GM20000 (cell line): ENCODE results near the gene VGLL3.

Experiments used
- DNase-seq: peaks from one replicate; pipeline ENCODE4 v3.0.0; 2012; ENCODE audit warnings: low spot score
- TF ChIP-seq, protein P1 (sequence below): IDR thresholded peaks from 2 replicates; pipeline ENCODE4 v1.5.1; 2012; ENCODE audit warnings: mild to moderate bottlenecking, control low read depth; ENCODE audit errors: extremely low read depth, missing control alignments

VGLL3 gene

DNA sequence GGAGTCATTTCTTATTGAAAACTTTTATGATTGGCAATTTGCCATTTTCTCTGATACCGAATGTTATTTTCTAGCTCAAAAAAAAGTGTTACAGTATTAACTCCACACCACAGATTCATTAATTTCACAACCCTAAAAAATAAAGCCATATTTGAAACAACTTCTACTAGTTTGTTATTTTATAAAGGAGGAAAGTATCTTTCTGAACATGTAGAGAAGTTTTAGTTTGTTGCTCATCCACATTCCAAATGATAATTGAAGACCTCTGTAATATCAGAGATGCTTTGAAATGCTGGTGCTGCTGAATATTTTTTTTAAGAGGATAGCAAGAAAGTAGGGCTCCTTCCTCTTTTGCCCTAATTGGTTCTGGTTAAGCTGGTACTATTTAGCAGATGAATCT, 1.9 kb downstream of the VGLL3 start:
- TF ChIP-seq, protein P1, sequence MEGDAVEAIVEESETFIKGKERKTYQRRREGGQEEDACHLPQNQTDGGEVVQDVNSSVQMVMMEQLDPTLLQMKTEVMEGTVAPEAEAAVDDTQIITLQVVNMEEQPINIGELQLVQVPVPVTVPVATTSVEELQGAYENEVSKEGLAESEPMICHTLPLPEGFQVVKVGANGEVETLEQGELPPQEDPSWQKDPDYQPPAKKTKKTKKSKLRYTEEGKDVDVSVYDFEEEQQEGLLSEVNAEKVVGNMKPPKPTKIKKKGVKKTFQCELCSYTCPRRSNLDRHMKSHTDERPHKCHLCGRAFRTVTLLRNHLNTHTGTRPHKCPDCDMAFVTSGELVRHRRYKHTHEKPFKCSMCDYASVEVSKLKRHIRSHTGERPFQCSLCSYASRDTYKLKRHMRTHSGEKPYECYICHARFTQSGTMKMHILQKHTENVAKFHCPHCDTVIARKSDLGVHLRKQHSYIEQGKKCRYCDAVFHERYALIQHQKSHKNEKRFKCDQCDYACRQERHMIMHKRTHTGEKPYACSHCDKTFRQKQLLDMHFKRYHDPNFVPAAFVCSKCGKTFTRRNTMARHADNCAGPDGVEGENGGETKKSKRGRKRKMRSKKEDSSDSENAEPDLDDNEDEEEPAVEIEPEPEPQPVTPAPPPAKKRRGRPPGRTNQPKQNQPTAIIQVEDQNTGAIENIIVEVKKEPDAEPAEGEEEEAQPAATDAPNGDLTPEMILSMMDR: no peak
- DNase-seq: no peak

DNA sequence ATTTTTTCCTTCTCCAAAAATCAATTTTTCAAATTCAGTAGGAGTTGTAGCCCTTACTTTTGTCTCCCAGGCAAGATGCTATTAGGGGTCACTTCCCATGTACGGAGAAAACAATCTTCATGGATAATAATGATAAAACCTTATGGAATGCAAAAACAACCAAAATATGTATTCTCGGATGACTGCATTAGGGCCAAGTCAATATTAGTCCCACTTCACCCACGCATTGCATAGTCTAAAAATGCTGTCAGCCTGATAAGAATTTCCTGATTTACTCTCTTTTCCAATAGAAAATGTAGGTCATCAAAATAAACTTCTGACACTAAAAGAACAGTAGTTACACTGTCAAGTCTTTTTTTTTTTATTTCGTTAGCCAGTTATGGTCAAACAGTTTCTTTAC, 2.7 kb downstream of the VGLL3 start:
- DNase-seq: no peak
- TF ChIP-seq, protein P1: no peak

DNA sequence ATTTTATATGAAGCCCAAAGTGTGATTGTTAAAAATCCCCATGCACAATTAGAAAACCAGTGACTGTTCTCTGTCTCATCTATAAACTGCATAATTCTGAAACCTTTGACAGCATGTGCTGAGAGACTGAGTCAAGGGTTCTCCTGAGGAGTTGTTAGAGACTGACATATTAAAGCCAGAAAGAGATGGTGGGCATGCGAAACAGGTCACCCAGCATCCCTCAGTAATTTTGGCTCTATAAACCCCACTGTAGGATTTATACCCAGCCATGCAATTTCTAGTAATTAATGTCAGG, 3.6 kb downstream of the VGLL3 start:
- TF ChIP-seq, protein P1: no peak
- DNase-seq: no peak

DNA sequence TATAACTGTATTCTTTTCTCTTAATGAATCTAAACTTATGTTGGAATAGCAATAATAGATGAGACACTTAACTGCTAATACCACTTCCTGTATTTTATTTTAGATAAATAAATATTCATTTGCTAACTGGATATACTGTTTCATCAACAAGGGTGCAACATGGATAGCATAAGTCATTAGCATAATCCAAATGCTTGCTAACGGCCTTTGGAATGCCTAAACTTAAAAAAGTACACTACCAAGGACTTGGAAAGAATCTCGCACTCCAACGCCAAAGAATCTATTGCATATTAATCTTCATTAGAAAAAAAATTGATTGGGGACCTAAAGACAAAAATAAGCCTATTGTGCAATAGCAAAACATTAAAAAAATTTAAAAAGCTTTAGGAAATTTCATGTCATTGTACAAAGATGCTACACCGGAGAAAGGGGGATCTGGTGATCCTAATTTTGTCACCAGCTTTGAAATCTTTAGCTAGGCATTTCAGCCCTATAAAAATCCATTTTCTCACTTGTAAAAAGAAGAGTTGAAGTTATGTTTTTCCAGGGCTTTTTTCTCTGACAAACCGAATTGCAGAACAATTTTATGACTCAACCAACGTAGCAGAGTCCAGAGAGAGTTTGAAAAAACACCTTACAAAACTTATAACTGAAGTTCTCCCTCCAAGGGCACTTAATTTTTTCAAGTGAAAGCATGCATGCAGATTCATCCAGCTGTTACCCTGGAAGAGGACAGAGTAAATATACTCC, 4.1 kb downstream of the VGLL3 start:
- TF ChIP-seq, protein P1: no peak
- no peak for DNase-seq

DNA sequence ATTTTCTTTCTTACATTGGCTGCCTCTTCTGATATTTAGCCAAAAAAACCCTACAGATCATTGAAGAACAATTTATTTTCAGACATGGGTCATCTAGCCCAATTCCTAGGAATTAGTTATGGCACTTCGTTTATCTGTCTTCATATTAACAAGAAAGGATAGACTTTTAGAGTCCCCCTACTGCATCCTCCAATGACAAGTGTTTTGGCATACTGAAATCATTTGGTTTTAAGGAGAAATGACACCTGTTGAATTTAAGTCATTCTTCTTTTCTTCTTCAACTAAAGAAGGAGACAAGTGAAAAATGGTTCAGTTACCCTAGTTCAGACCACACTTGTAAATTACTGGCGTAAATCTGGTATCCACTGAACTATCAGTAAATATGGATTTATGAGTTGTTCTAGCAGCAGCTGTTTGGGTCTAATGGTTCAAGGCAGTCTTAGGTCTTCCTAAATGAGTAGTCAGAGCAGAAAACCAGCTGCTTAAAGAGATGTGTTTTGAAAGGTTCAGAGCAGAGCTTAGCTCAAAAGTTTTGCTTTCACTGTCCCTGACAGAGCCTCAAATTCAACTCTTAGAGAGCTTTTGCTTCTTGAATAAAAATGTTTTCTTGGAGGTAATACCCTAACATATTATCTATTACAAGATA, 5.6 kb downstream of the VGLL3 start:
- DNase-seq: no peak
- TF ChIP-seq, protein P1: no peak

DNA sequence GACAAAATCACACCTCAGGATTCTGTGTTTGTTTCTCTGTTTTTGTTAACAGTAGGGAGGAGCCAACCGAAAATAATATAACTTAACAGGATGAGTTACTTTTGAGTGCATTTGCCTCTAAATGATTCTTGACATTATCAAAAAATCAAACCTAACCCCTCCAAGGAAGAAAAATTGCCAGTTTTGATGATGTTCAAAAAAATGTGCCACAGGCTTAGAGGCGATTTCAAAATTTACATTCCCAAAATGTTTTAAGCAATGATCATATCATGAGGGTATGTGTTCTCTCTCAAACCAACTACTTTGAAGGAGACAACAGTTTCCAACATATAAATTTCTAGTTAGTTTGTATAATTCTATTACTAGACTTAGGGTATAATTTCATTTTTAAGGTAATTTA, 6.7 kb downstream of the VGLL3 start:
- no peak for DNase-seq
- TF ChIP-seq, protein P1: no peak

DNA sequence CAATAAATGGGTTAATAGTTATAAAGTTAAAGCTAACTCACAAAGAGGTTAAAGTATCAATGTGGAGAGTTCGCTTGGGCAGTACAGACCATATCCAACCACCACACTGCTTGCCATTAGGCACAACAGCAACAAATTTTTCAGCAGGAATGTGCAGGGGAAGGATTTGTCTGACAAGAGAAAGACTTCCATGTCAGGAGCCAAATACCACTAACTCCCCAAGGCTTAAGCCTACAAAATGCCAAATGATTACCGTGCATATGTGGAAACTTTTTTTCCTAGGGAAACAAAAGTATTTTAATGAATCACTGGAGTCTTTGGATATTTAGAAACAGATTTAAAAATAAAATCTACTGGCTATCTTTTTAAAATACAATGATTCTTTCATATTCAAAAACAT, 8.1 kb downstream of the VGLL3 start:
- TF ChIP-seq, protein P1: no peak
- DNase-seq: no peak
